C4-2B (cell line): ENCODE data around the gene GPX4.

Experiments
- H3K27ac ChIP-seq: fragments of 450-650 bp; 2 replicates; pipeline ENCODE4 v1.5.1; 2017
- ZFX ChIP-seq: fragments of 450-650 bp; IDR thresholded peaks from 2 replicates; pipeline ENCODE4 v1.6.1; 2017
- TF ChIP-seq, protein P1 (sequence below): fragments of 450-650 bp; conservative IDR thresholded peaks from 2 replicates; pipeline ENCODE4 v1.5.1; 2017; ENCODE audit warnings: mild to moderate bottlenecking

GPX4 gene

GRCh38 chr19:1131718-1132551, 28.1 kb downstream of the GPX4 start:
- no peak overlapping the region for H3K27ac ChIP-seq
- no peak for TF ChIP-seq ZFX
- TF ChIP-seq, protein P1, sequence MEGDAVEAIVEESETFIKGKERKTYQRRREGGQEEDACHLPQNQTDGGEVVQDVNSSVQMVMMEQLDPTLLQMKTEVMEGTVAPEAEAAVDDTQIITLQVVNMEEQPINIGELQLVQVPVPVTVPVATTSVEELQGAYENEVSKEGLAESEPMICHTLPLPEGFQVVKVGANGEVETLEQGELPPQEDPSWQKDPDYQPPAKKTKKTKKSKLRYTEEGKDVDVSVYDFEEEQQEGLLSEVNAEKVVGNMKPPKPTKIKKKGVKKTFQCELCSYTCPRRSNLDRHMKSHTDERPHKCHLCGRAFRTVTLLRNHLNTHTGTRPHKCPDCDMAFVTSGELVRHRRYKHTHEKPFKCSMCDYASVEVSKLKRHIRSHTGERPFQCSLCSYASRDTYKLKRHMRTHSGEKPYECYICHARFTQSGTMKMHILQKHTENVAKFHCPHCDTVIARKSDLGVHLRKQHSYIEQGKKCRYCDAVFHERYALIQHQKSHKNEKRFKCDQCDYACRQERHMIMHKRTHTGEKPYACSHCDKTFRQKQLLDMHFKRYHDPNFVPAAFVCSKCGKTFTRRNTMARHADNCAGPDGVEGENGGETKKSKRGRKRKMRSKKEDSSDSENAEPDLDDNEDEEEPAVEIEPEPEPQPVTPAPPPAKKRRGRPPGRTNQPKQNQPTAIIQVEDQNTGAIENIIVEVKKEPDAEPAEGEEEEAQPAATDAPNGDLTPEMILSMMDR: no peak

- H3K27ac ChIP-seq: no peak overlapping the region
- TF ChIP-seq, protein P1: no peak
- TF ChIP-seq ZFX: no peak
Observed at GRCh38 chr19:1132552-1133383, 29.0 kb downstream of the GPX4 start.

DNA sequence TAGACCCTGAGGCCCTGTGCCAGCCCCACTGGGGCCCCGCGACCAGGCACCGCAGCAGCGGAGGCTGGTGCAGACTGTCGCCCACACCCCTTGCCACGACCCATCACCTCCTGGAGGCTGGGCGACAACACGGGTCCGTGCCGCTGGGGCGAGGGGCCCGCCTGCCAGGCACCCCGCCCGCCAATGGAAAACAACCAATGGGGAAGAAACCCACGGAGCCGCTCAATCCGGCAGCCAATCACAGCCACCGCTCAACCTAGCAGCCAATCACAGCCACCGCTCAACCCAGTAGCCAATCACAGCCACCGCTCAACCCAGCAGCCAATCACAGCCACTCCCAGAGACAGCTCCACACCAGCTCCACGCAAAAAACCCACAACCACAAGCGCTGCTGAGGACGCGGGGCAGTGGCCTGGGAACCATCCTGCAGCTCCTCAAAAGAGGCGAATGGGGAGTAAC, 29.7 kb downstream of the GPX4 start:
- no peak for TF ChIP-seq ZFX
- TF ChIP-seq, protein P1: no peak
- H3K27ac ChIP-seq: no peak overlapping the region

DNA sequence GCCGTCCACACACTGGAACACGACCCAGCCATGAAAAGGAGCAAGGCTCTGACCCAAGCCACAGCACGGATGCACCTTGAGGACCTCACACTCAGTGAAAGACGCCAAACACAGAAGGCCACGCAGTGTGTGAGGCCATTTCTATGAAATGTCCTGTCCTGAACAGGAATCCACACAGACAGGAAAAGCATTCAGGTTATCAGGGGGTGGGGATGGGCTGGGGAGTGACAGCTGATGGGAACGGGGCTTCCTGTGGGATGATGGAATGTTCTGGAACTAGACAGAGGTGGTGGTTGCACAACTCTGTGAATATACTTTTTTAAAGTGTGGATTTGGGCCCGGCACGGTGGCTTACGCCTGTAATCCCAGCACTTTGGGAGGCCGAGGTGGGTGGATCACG, 30.6 kb downstream of the GPX4 start:
- TF ChIP-seq, protein P1: no peak
- TF ChIP-seq ZFX: no peak
- no peak overlapping the region for H3K27ac ChIP-seq

DNA sequence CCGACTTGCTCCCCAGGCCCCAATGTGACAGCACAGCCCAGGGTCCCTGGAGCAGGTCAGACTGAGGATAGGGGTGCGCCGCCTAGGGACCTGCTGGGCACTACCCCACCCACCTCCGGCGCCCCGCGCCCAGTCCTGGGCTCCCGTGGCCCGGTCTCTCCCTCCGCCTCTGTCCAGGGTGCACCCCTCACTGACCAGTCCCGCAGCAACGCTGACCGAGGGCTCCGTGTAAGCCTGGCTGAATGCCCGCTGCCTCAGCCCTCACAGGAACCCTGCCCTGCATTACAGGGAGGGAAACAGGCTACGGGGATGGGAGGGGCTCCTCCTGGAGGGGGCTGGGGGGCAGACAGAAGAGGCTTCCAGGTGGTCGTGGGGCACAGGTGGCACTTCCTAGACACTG, 31.7 kb downstream of the GPX4 start:
- no peak for TF ChIP-seq ZFX
- TF ChIP-seq, protein P1: no peak
- H3K27ac ChIP-seq: no peak overlapping the region

DNA sequence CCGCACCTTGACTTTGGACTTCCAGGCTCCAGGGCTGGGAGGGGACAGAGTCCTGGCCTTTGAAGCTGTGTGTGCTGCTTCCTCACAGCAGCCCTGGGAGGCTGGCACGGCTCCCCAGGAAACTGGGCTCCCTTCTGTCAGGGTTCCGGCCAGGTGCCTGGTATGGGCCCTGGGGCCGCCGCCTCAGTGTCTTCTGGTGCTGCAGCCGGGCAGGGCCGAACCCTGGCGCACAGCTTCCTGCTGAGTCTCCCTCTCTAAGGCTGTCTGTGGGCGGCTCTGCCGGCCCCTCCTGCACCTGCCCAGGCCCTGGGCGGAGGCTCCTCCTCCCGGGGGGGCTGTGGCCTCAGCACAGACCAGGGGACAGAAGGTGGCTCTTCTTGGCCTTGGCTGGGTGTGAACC, 32.4 kb downstream of the GPX4 start:
- TF ChIP-seq ZFX: no peak
- TF ChIP-seq, protein P1: no peak
- no peak overlapping the region for H3K27ac ChIP-seq
